Chondrocyte (in vitro differentiated cells): ENCODE data around the gene NELL1. TPM values are rescaled to one million over a fixed set of nuclear protein-coding genes. Genes with fewer than 3 reads are reported as not detected.

ENCODE experiments used
- DNase-seq: peaks from one replicate; pipeline ENCODE4 v3.0.0; 2021; ENCODE audit warnings: mixed read lengths, low spot score
- H3K27ac Mint-ChIP-seq: one replicate; pipeline ENCODE4 v1.8.0; 2021; ENCODE audit warnings: mild to moderate bottlenecking, moderate library complexity, mixed read lengths; ENCODE audit not compliant: unreplicated experiment
- H3K27me3 Mint-ChIP-seq: 2 replicates; pipeline ENCODE4 v1.8.0; 2021; ENCODE audit warnings: low read depth, mixed read lengths
- H3K36me3 Mint-ChIP-seq: 2 replicates; pipeline ENCODE4 v1.8.0; 2021; ENCODE audit warnings: low read depth, mixed read lengths
- H3K4me1 Mint-ChIP-seq: 2 replicates; pipeline ENCODE4 v1.8.0; 2021; ENCODE audit warnings: low read depth, mild to moderate bottlenecking, mixed read lengths
- H3K4me3 Mint-ChIP-seq: one replicate; pipeline ENCODE4 v1.8.0; 2021; ENCODE audit warnings: mild to moderate bottlenecking, moderate library complexity, mixed read lengths; ENCODE audit not compliant: unreplicated experiment
- H3K9me3 Mint-ChIP-seq: 2 replicates; pipeline ENCODE4 v1.8.0; 2021; ENCODE audit warnings: low read depth, mixed read lengths
- CTCF ChIP-seq: fragments of 200-600 bp; sonication (generic); IDR thresholded peaks from 2 replicates; pipeline ENCODE4 v1.5.0; 2021; ENCODE audit warnings: antibody characterized with exemption, mild to moderate bottlenecking, moderate library complexity
- total RNA-seq: library from RNA; stranded (reverse); gene quantifications from 3 replicates; pipeline ENCODE4 v1.2.1, GENCODE V29; 2021

Gene NELL1
- total RNA-seq, 1 donor from 2014 or later, result not detected

DNA sequence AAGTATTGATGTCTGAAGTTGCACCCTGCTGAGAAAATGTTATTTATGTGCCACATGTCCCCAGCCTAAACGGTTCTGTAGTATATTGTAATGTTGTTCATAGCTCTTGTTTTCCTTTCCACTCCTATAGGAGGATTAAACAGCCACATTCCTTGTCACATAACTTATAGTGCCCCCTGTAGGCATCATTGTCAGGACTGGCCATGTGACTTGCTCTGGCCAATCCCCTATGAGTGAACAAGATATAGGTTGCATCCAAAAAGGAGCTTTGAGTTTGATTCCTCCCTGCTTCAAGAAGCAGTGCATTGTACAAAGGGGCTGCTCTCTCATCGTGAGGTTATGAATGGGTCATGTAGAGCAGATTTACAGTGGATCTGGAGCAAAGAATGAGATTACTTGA is 805.9 kb downstream of the NELL1 start:
- Mint-ChIP-seq H3K4me1 (no peaks in the 10 kb centered on the region), H3K27me3 (peaks cover 2% of the 10 kb centered on the region), H3K9me3 (no peaks in the 10 kb centered on the region), H3K4me3 (no peak overlapping the region), H3K27ac (no peak overlapping the region), H3K36me3 (no peaks in the 10 kb centered on the region)
- TF ChIP-seq CTCF, result no peak
- no peak for DNase-seq

DNA sequence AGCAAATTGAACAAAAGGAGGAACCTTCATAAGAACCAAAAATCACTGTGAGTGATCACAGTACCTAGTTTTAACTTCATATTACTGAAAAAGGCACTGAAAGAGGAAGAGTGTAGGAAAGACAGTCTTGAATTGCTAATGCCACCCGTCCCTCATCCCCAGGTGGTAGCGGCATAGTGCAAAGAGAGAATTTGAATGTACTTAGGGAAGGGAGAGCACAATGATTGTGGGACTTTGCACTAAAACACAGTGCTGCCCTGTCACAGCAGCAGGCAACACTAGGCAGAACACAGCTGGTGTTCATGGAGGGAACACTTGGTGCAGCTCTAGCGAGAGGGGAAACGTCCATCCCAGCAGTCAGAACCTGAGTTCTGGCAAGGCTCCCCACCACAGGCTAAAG is 807.2 kb downstream of the NELL1 start:
- TF ChIP-seq CTCF, result no peak
- Mint-ChIP-seq H3K27ac (no peak overlapping the region), H3K4me3 (no peak overlapping the region), H3K36me3 (no peaks in the 10 kb centered on the region), H3K4me1 (no peaks in the 10 kb centered on the region), H3K9me3 (no peaks in the 10 kb centered on the region), H3K27me3 (peaks cover 2% of the 10 kb centered on the region)
- DNase-seq, result peak; percentile 7

DNA sequence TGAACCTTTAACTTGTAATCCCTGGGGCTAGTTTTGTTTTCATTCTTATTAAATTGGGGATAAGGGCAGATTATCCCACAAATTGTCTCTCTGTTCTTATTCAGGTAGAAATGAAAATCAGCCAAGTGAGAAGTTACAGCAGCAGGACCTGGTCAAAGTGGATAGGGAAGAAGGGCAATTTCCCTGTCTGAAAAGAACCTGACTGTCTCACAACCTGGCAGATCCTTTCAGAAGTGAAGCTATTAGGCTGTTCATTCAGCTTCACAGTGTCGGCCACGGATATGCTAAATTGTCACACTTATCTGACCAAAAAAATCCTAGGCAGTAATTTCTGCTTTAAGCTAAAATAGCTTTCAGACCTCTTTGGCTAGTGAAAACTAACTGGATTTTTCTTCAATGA is 810.9 kb downstream of the NELL1 start:
- TF ChIP-seq CTCF, result no peak
- Mint-ChIP-seq H3K9me3 (no peaks in the 10 kb centered on the region), H3K27me3 (no peaks in the 10 kb centered on the region), H3K36me3 (no peaks in the 10 kb centered on the region), H3K4me3 (no peak overlapping the region), H3K27ac (no peak overlapping the region), H3K4me1 (no peaks in the 10 kb centered on the region)
- DNase-seq, result no peak

GRCh38 chr11:21481255-21481654 is 811.9 kb downstream of the NELL1 start:
- DNase-seq, result no peak
- Mint-ChIP-seq H3K4me1 (no peaks in the 10 kb centered on the region), H3K36me3 (no peaks in the 10 kb centered on the region), H3K9me3 (no peaks in the 10 kb centered on the region), H3K27ac (no peak overlapping the region), H3K4me3 (no peak overlapping the region), H3K27me3 (no peaks in the 10 kb centered on the region)
- no peak for TF ChIP-seq CTCF

GRCh38 chr11:21484039-21484438 is 814.7 kb downstream of the NELL1 start:
- Mint-ChIP-seq H3K27me3 (no peaks in the 10 kb centered on the region), H3K9me3 (no peaks in the 10 kb centered on the region), H3K4me1 (no peaks in the 10 kb centered on the region), H3K4me3 (no peak overlapping the region), H3K36me3 (no peaks in the 10 kb centered on the region), H3K27ac (no peak overlapping the region)
- no peak for TF ChIP-seq CTCF
- no peak for DNase-seq
